ENCODE data around the gene MACO1. TPM values are rescaled to one million over a fixed set of nuclear protein-coding genes. Genes with fewer than 3 reads are reported as not detected.

Gene MACO1
- total and polyA plus RNA-seq, 2 of the 13 experiments (the other 11 are each of a cell fraction or from before 2014, with no cell fraction given), result 9.7 to 17.0 TPM

DNA sequence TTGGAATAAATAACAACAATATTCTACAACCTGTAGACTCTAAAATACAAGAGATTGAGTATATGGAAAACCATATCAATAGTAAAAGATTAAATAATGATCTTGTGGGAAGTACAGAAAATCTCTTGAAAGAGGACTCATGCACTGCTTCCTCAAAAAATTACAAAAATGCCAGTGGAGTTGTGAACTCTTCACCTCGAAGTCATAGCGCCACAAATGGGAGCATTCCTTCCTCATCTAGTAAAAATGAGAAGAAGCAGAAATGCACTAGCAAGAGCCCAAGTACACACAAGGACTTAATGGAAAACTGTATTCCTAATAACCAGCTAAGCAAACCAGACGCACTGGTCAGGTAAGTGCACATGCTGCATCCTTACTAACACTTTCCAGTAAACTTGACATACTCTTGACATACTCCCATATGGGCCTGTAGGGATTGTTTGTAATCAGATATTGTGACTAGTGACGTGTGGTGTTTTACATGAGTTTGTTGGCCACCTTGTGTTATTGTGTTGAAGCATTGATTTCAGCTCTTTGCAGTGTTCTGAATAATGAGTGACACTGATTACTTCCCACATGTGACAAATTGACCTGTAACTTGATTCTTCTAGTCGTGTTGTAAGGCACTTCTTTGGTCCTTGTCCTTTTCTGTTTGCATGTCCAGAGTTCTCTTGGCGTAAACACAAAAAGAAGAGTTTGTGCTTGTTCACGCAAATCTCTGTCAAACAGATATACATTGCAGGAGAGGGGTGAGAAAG lies 28.0 kb downstream of the MACO1 start (continued):
- TF ChIP-seq, protein P1, sequence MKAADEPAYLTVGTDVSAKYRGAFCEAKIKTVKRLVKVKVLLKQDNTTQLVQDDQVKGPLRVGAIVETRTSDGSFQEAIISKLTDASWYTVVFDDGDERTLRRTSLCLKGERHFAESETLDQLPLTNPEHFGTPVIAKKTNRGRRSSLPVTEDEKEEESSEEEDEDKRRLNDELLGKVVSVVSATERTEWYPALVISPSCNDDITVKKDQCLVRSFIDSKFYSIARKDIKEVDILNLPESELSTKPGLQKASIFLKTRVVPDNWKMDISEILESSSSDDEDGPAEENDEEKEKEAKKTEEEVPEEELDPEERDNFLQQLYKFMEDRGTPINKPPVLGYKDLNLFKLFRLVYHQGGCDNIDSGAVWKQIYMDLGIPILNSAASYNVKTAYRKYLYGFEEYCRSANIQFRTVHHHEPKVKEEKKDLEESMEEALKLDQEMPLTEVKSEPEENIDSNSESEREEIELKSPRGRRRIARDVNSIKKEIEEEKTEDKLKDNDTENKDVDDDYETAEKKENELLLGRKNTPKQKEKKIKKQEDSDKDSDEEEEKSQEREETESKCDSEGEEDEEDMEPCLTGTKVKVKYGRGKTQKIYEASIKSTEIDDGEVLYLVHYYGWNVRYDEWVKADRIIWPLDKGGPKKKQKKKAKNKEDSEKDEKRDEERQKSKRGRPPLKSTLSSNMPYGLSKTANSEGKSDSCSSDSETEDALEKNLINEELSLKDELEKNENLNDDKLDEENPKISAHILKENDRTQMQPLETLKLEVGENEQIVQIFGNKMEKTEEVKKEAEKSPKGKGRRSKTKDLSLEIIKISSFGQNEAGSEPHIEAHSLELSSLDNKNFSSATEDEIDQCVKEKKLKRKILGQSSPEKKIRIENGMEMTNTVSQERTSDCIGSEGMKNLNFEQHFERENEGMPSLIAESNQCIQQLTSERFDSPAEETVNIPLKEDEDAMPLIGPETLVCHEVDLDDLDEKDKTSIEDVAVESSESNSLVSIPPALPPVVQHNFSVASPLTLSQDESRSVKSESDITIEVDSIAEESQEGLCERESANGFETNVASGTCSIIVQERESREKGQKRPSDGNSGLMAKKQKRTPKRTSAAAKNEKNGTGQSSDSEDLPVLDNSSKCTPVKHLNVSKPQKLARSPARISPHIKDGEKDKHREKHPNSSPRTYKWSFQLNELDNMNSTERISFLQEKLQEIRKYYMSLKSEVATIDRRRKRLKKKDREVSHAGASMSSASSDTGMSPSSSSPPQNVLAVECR (CRISPR knock-in tag; IDR thresholded peaks at IDR 0.05; ENCODE audit: borderline replicate concordance), result peak; percentile 69; the same call in 1 of the 2 replicates
- TF ChIP-seq ZNF430 (CRISPR knock-in tag; IDR thresholded peaks at IDR 0.05) (no peak; the same call in 1 of the 2 replicates), BHLHE40 (IDR thresholded peaks at IDR 0.05; ENCODE audit: low read length) (no peak), ZMYM4 (CRISPR knock-in tag; IDR thresholded peaks at IDR 0.05) (peak; percentile 48; the same call in 1 of the 2 replicates), KDM4B (CRISPR knock-in tag; IDR thresholded peaks at IDR 0.05) (no peak), SPEN (CRISPR knock-in tag; IDR thresholded peaks at IDR 0.05; ENCODE audit: low read depth) (peak; percentile 37; the same call in 1 of the 2 replicates), RELA (CRISPR knock-in tag; IDR thresholded peaks at IDR 0.05) (no peak), PHF8 (CRISPR knock-in tag; IDR thresholded peaks at IDR 0.05) (no peak), IKZF4 (CRISPR knock-in tag; IDR thresholded peaks at IDR 0.05; ENCODE audit: borderline replicate concordance, low read depth, not compliant biosample characterization) (no peak), ZNF260 (CRISPR knock-in tag; IDR thresholded peaks at IDR 0.05; ENCODE audit: borderline replicate concordance, low read depth) (no peak), SALL2 (CRISPR knock-in tag; IDR thresholded peaks at IDR 0.05) (no peak), ZSCAN9 (CRISPR knock-in tag; IDR thresholded peaks at IDR 0.05; ENCODE audit: borderline replicate concordance) (no peak), ZNF773 (CRISPR knock-in tag; IDR thresholded peaks at IDR 0.05; ENCODE audit: borderline replicate concordance) (no peak)
- TF ChIP-seq, protein P2, sequence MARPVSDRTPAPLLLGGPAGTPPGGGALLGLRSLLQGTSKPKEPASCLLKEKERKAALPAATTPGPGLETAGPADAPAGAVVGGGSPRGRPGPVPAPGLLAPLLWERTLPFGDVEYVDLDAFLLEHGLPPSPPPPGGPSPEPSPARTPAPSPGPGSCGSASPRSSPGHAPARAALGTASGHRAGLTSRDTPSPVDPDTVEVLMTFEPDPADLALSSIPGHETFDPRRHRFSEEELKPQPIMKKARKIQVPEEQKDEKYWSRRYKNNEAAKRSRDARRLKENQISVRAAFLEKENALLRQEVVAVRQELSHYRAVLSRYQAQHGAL (CRISPR knock-in tag; IDR thresholded peaks at IDR 0.05; ENCODE audit: not compliant biosample characterization), result no peak
- TF ChIP-seq, protein P3, sequence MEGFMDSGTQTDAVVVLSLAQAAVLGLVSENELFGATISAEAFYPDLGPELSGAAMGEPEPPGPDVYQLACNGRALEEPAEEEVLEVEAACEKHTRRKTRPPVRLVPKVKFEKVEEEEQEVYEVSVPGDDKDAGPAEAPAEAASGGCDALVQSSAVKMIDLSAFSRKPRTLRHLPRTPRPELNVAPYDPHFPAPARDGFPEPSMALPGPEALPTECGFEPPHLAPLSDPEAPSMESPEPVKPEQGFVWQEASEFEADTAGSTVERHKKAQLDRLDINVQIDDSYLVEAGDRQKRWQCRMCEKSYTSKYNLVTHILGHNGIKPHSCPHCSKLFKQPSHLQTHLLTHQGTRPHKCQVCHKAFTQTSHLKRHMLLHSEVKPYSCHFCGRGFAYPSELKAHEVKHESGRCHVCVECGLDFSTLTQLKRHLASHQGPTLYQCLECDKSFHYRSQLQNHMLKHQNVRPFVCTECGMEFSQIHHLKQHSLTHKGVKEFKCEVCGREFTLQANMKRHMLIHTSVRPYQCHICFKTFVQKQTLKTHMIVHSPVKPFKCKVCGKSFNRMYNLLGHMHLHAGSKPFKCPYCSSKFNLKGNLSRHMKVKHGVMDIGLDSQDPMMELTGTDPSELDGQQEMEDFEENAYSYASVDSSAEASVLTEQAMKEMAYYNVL (CRISPR knock-in tag; IDR thresholded peaks at IDR 0.05; ENCODE audit: borderline replicate concordance), result no peak
- TF ChIP-seq, protein P4, sequence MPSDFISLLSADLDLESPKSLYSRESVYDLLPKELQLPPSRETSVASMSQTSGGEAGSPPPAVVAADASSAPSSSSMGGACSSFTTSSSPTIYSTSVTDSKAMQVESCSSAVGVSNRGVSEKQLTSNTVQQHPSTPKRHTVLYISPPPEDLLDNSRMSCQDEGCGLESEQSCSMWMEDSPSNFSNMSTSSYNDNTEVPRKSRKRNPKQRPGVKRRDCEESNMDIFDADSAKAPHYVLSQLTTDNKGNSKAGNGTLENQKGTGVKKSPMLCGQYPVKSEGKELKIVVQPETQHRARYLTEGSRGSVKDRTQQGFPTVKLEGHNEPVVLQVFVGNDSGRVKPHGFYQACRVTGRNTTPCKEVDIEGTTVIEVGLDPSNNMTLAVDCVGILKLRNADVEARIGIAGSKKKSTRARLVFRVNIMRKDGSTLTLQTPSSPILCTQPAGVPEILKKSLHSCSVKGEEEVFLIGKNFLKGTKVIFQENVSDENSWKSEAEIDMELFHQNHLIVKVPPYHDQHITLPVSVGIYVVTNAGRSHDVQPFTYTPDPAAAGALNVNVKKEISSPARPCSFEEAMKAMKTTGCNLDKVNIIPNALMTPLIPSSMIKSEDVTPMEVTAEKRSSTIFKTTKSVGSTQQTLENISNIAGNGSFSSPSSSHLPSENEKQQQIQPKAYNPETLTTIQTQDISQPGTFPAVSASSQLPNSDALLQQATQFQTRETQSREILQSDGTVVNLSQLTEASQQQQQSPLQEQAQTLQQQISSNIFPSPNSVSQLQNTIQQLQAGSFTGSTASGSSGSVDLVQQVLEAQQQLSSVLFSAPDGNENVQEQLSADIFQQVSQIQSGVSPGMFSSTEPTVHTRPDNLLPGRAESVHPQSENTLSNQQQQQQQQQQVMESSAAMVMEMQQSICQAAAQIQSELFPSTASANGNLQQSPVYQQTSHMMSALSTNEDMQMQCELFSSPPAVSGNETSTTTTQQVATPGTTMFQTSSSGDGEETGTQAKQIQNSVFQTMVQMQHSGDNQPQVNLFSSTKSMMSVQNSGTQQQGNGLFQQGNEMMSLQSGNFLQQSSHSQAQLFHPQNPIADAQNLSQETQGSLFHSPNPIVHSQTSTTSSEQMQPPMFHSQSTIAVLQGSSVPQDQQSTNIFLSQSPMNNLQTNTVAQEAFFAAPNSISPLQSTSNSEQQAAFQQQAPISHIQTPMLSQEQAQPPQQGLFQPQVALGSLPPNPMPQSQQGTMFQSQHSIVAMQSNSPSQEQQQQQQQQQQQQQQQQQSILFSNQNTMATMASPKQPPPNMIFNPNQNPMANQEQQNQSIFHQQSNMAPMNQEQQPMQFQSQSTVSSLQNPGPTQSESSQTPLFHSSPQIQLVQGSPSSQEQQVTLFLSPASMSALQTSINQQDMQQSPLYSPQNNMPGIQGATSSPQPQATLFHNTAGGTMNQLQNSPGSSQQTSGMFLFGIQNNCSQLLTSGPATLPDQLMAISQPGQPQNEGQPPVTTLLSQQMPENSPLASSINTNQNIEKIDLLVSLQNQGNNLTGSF (CRISPR knock-in tag; IDR thresholded peaks at IDR 0.05), result no peak

Measured in HepG2 (cell line).